NCI-H1092 treated with DMSO at 0.1 percent for 48 hours (cell line): Measurements from ENCODE around the gene TRIM67.
"Not testable (repeated sequence)": the region's sequence is repeated elsewhere in the genome, so short reads cannot be mapped to it uniquely, and the experiment has no call there.

Source experiments
- DNase-seq: peaks from one replicate; lab custom pipeline; 2025; lab: John Stamatoyannopoulos, UW

TRIM67 gene

GRCh38 chr1:231161667-231162296, at the start of gene TRIM67:
Gene TRIM67 (plus strand): TSS chr1:231162058. CDS start chr1:231162970, 912 bp downstream.
- peak; percentile 83 for DNase-seq

- no peak for DNase-seq
Measured at GRCh38 chr1:231116738-231117137, 45.1 kb upstream of the TRIM67 start.

GRCh38 chr1:231118704-231119453, 43.0 kb upstream of the TRIM67 start:
- no peak for DNase-seq

GRCh38 chr1:231121533-231121932, 40.3 kb upstream of the TRIM67 start:
- no peak for DNase-seq

- no peak for DNase-seq
Measured at GRCh38 chr1:231122143-231122542, 39.7 kb upstream of the TRIM67 start.

GRCh38 chr1:231124746-231125145, 37.1 kb upstream of the TRIM67 start:
- no peak for DNase-seq

- DNase-seq = no peak
Measured at GRCh38 chr1:231125972-231126580, 35.8 kb upstream of the TRIM67 start.

- not testable (repeated sequence) for DNase-seq
Measured at GRCh38 chr1:231127106-231127505, 34.8 kb upstream of the TRIM67 start.

- DNase-seq = not testable (repeated sequence)
Measured at GRCh38 chr1:231128471-231128870, 33.4 kb upstream of the TRIM67 start.

- no peak for DNase-seq
Measured at GRCh38 chr1:231130544-231130943, 31.3 kb upstream of the TRIM67 start.

GRCh38 chr1:231132591-231132990, 29.3 kb upstream of the TRIM67 start:
- not testable (repeated sequence) for DNase-seq

- DNase-seq = no peak
Measured at GRCh38 chr1:231134624-231135023, 27.2 kb upstream of the TRIM67 start.

- no peak for DNase-seq
Measured at GRCh38 chr1:231138236-231138635, 23.6 kb upstream of the TRIM67 start.

- no peak for DNase-seq
Measured at GRCh38 chr1:231139125-231139649, 22.7 kb upstream of the TRIM67 start.

- DNase-seq = no peak
Measured at GRCh38 chr1:231139659-231140654, 21.9 kb upstream of the TRIM67 start.

- no peak for DNase-seq
Measured at GRCh38 chr1:231144416-231145193, 17.3 kb upstream of the TRIM67 start.

GRCh38 chr1:231147896-231148295, 14.0 kb upstream of the TRIM67 start:
- DNase-seq = no peak

- DNase-seq = no peak
Measured at GRCh38 chr1:231151811-231152210, 10.0 kb upstream of the TRIM67 start.

- DNase-seq = no peak
Measured at GRCh38 chr1:231153726-231154125, 8.1 kb upstream of the TRIM67 start.

GRCh38 chr1:231155808-231156207, 6.0 kb upstream of the TRIM67 start:
- no peak for DNase-seq

GRCh38 chr1:231157311-231157710, 4.5 kb upstream of the TRIM67 start:
- DNase-seq = no peak
